Liver (tissue), 9 donors: ENCODE data around the gene GALNT10. TPM values are rescaled to one million over a fixed set of nuclear protein-coding genes. Genes with fewer than 3 reads are reported as not detected.
A peak's percentile ranks its signal among the peaks of the same experiment; 100 is the strongest.

Experiments used
- DNase-seq: peaks from one replicate; pipeline ENCODE4 v3.0.0-alpha.2; 2017; ENCODE audit warnings: low spot score
- H3K27ac ChIP-seq, 2 donors: one replicate each; pipeline ENCODE4 v1.7.0; 2013; ENCODE audit warnings: inconsistent platforms in 2 of 2, low read length in 2 of 2, control low read depth in 1 of 2, low read depth in 1 of 2, mild to moderate bottlenecking in 1 of 2
- H3K27me3 ChIP-seq, 4 donors: one replicate each; pipeline versions ENCODE4 v1.6.1 to v1.7.0; 2013; ENCODE audit warnings: low read length in 3 of 4, inconsistent platforms in 1 of 4, mild to moderate bottlenecking in 1 of 4, moderate library complexity in 1 of 4; ENCODE audit not compliant: control insufficient read depth in 4 of 4, insufficient read depth in 4 of 4
- H3K36me3 ChIP-seq, 4 donors: one replicate each; pipeline versions ENCODE4 v1.6.1 to v1.7.0; 2013; ENCODE audit warnings: low read length in 3 of 4, mild to moderate bottlenecking in 3 of 4, low read depth in 1 of 4, moderate library complexity in 1 of 4; ENCODE audit not compliant: control insufficient read depth in 4 of 4, insufficient read depth in 3 of 4
- H3K4me1 ChIP-seq, 4 donors: one replicate each; pipeline versions ENCODE4 v1.6.1 to v1.7.0; 2013; ENCODE audit warnings: low read length in 3 of 4, mild to moderate bottlenecking in 3 of 4, moderate library complexity in 1 of 4; ENCODE audit not compliant: control insufficient read depth in 4 of 4, insufficient read depth in 4 of 4
- H3K4me3 ChIP-seq, 3 donors: one replicate each; pipeline versions ENCODE4 v1.6.1 to v1.7.0; 2013; ENCODE audit warnings: low read length in 3 of 3, control low read depth in 1 of 3, low read depth in 1 of 3, mild to moderate bottlenecking in 1 of 3
- H3K9ac ChIP-seq, 2 donors: one replicate each; pipeline ENCODE4 v1.7.0; 2013; ENCODE audit warnings: low read length in 2 of 2, mild to moderate bottlenecking in 2 of 2, moderate library complexity in 2 of 2, control low read depth in 1 of 2, low read depth in 1 of 2
- H3K9me3 ChIP-seq, 4 donors: one replicate each; pipeline versions ENCODE4 v1.6.1 to v1.7.0; 2013; ENCODE audit warnings: low read length in 3 of 4; ENCODE audit not compliant: control insufficient read depth in 4 of 4
- FOXA1 ChIP-seq: IDR thresholded peaks from 2 replicates; pipeline ENCODE4 v1.6.1; 2016; ENCODE audit warnings: antibody characterized with exemption
- GABPA ChIP-seq, 2 donors: IDR thresholded peaks in 1 of 2; conservative IDR thresholded peaks in 1 of 2; 2 replicates each; pipeline ENCODE4 v1.6.1; 2016; ENCODE audit warnings: antibody characterized with exemption in 2 of 2, mild to moderate bottlenecking in 1 of 2, moderate library complexity in 1 of 2
- HNF4A ChIP-seq, 2 donors: conservative IDR thresholded peaks; 2 replicates each; pipeline ENCODE4 v1.6.1; 2016; ENCODE audit warnings: antibody characterized with exemption in 2 of 2, mild to moderate bottlenecking in 2 of 2
- HNF4G ChIP-seq: IDR thresholded peaks from 2 replicates; pipeline ENCODE4 v1.6.1; 2016; ENCODE audit warnings: antibody characterized with exemption
- JUND ChIP-seq, 2 donors: IDR thresholded peaks; 2 replicates each; pipeline ENCODE4 v1.6.1; 2016; ENCODE audit warnings: antibody characterized with exemption in 2 of 2
- NR2F2 ChIP-seq: IDR thresholded peaks from 2 replicates; pipeline ENCODE4 v1.6.1; 2016; ENCODE audit warnings: antibody characterized with exemption
- RAD21 ChIP-seq, 2 donors: IDR thresholded peaks; 2 replicates each; pipeline ENCODE4 v1.6.1; 2016; ENCODE audit warnings: antibody characterized with exemption in 2 of 2, mild to moderate bottlenecking in 2 of 2
- RXRA ChIP-seq, 2 donors: IDR thresholded peaks; 2 replicates each; pipeline ENCODE4 v1.6.1; 2017 to 2018; ENCODE audit warnings: antibody characterized with exemption in 2 of 2, mild to moderate bottlenecking in 1 of 2
- SP1 ChIP-seq: IDR thresholded peaks from 2 replicates; pipeline ENCODE4 v1.6.1; 2018; ENCODE audit warnings: antibody characterized with exemption, mild to moderate bottlenecking
- YY1 ChIP-seq: IDR thresholded peaks from 2 replicates; pipeline ENCODE4 v1.6.1; 2016; ENCODE audit warnings: antibody characterized with exemption, mild to moderate bottlenecking
- WGBS: extraction: QIAGEN DNeasy Blood & Tissue Kit; methylation state at CpG from one replicate; pipeline ENCODE4 v1.1.7; 2013; 5-methylcytosine and 5-hydroxymethylcytosine counted together
- polyA plus RNA-seq, 2 donors: library from polyadenylated mRNA; stranded (reverse) in 1 of 2; unstranded in 1 of 2; fragments of 200-250 nt in 1 of 2; fragments of >200 nt in 1 of 2; fragmentation: Nextera tagmentation in 1 of 2; extraction: Ambion mirVana in 1 of 2; gene quantifications; one replicate each; pipeline versions ENCODE4 v1.2.1 to v1.2.3, GENCODE V29; 2013 to 2015
- total RNA-seq, 2 donors: library from RNA; depleted of rRNA; stranded (reverse); fragments of >200 nt; gene quantifications; one replicate each; pipeline ENCODE4 v1.2.3, GENCODE V29; 2014
- TF ChIP-seq, protein P1 (sequence below): fragments of 150-350 bp; IDR thresholded peaks from 2 replicates; pipeline ENCODE4 v1.5.1; 2017; ENCODE audit warnings: improper control_type of control experiment, low read depth, low read length; ENCODE audit not compliant: missing input control
- TF ChIP-seq, protein P2 (sequence below): IDR thresholded peaks from 2 replicates; pipeline ENCODE4 v1.6.1; 2016; ENCODE audit warnings: antibody characterized with exemption
- TF ChIP-seq, protein P3 (sequence below): IDR thresholded peaks from 2 replicates; pipeline ENCODE4 v1.6.1; 2016; ENCODE audit warnings: antibody characterized with exemption
- donor health status: healthy.
- donor health status: healthy.
- donor health status: healthy.
- donor health status: healthy.
- donor health status: healthy.

GALNT10 gene
- total and polyA plus RNA-seq, 4 donors = 1.1 to 17.8 (median 5.3) TPM

DNA sequence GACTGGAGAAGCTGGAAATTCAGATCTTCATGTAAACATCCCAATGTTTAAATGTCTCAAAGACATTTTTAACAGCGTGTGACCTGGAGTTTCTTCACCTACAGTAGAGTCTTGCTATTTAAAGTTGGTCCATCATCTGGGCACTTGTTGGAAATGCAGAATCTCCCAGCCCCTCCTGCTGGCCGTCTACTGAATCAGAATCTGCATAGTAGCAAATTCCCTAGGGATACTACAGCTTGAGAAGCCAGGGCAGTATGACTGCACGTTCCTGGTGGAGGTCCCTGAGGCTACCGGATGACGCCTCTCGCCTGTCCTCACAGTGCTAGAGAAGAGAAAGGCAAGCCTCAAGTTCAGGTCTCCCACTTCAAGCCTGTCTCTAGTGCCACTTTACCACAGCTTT, 271.0 kb downstream of the GALNT10 start:
- peaks cover 0 to 19% (median 13%) of the 10 kb centered on the region in 4 donors for H3K36me3 ChIP-seq
- H3K4me1 ChIP-seq = no peaks in the 10 kb centered on the region
- H3K9me3 ChIP-seq = no peaks in the 10 kb centered on the region
- no peak overlapping the region for H3K9ac ChIP-seq
- H3K27me3 ChIP-seq = no peaks in the 10 kb centered on the region
- H3K4me3 ChIP-seq = no peak overlapping the region
- no peak for TF ChIP-seq HNF4A (conservative IDR thresholded peaks at IDR 0.05)
- TF ChIP-seq FOXA1 = no peak
- TF ChIP-seq, protein P1, sequence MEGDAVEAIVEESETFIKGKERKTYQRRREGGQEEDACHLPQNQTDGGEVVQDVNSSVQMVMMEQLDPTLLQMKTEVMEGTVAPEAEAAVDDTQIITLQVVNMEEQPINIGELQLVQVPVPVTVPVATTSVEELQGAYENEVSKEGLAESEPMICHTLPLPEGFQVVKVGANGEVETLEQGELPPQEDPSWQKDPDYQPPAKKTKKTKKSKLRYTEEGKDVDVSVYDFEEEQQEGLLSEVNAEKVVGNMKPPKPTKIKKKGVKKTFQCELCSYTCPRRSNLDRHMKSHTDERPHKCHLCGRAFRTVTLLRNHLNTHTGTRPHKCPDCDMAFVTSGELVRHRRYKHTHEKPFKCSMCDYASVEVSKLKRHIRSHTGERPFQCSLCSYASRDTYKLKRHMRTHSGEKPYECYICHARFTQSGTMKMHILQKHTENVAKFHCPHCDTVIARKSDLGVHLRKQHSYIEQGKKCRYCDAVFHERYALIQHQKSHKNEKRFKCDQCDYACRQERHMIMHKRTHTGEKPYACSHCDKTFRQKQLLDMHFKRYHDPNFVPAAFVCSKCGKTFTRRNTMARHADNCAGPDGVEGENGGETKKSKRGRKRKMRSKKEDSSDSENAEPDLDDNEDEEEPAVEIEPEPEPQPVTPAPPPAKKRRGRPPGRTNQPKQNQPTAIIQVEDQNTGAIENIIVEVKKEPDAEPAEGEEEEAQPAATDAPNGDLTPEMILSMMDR = no peak
- no peak for TF ChIP-seq JUND (IDR thresholded peaks at IDR 0.05)
- TF ChIP-seq YY1 = no peak
- TF ChIP-seq, protein P2, sequence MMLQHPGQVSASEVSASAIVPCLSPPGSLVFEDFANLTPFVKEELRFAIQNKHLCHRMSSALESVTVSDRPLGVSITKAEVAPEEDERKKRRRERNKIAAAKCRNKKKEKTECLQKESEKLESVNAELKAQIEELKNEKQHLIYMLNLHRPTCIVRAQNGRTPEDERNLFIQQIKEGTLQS = no peak
- TF ChIP-seq, protein P3, sequence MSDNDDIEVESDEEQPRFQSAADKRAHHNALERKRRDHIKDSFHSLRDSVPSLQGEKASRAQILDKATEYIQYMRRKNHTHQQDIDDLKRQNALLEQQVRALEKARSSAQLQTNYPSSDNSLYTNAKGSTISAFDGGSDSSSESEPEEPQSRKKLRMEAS = no peak
- no peak for DNase-seq
- no peak overlapping the region for H3K27ac ChIP-seq
- 78% methylated on average over 6 of the region's 6 CpGs for WGBS

DNA sequence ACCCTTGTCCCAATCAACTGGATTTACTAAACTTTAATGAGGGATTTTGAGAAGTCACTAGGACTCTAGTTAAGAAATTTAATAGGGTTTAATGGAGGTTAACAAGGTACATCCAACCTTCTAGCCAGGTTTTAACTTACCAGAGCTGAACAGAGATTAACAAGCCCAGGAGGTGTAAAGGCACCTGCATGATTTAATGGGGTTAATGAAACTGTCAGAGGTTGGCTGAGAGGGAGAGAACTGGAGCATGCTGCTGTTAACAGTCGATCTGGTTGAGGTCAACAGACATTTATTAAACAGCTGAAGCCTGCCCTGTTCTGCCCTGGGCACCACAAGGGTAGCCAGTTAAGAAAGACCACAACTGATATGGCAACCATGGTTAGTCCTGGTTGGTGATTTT, 273.9 kb downstream of the GALNT10 start:
- Histone ChIP-seq H3K9me3 (no peaks in the 10 kb centered on the region), H3K4me3 (no peak overlapping the region), H3K4me1 (no peaks in the 10 kb centered on the region), H3K36me3 (no peaks in the 10 kb centered on the region), H3K9ac (no peak overlapping the region), H3K27ac (no peak overlapping the region), H3K27me3 (no peaks in the 10 kb centered on the region)
- TF ChIP-seq, protein P3 = no peak
- TF ChIP-seq JUND (IDR thresholded peaks at IDR 0.05) (no peak), YY1 (no peak), HNF4A (conservative IDR thresholded peaks at IDR 0.05) (no peak), SP1 (no peak), GABPA (IDR thresholded peaks at IDR 0.05 in 1 of 2, conservative IDR thresholded peaks at IDR 0.05 in 1 of 2) (no peak), RAD21 (IDR thresholded peaks at IDR 0.05) (no peak), NR2F2 (no peak), HNF4G (no peak)
- TF ChIP-seq, protein P1 = no peak
- TF ChIP-seq, protein P2 = no peak
- no peak for DNase-seq
- WGBS = 59% methylated on average over 1 of the region's 1 CpG

DNA sequence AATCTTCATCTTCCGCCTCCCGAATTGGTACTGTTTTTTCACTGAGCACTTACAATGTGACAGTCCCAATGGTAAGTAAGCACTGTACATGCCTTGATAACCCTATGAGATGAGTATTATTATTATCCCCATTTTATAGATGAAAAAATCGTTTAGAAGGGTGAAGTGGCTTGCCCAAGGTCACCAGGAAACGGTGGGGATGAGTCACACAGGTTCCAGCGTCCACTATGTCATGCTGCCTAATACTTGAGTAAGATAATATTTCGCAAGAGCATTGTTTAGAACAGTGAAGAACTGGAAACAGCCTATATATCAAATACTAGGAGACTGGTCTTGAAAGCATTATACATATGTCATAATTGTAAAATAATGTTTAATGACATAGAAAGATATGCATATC, 274.6 kb downstream of the GALNT10 start:
- Histone ChIP-seq H3K4me3 (no peak overlapping the region), H3K9ac (no peak overlapping the region), H3K36me3 (no peaks in the 10 kb centered on the region), H3K27me3 (no peaks in the 10 kb centered on the region), H3K4me1 (no peaks in the 10 kb centered on the region), H3K27ac (no peak overlapping the region), H3K9me3 (no peaks in the 10 kb centered on the region)
- 64% methylated on average over 6 of the region's 6 CpGs for WGBS
- no peak for TF ChIP-seq RXRA (IDR thresholded peaks at IDR 0.05)
- no peak for TF ChIP-seq HNF4A (conservative IDR thresholded peaks at IDR 0.05)
- TF ChIP-seq NR2F2 = no peak
- TF ChIP-seq YY1 = no peak
- TF ChIP-seq JUND (IDR thresholded peaks at IDR 0.05) = peak in 1 of 2 donors; percentile 17
- no peak for TF ChIP-seq FOXA1
- TF ChIP-seq HNF4G = no peak
- no peak for DNase-seq
